Fibroblast of pulmonary artery (primary cell): ENCODE measurements around the gene LPAR5.

ENCODE experiments used
- DNase-seq: peaks from one replicate; pipeline ENCODE4 v3.0.0-alpha.2; 2010; ENCODE audit warnings: low read depth
- H3K4me3 ChIP-seq: replicated peaks from 2 replicates; pipeline ENCODE4 v1.5.1; 2011; ENCODE audit warnings: low read depth, mild to moderate bottlenecking, control low read depth, low read length, moderate library complexity
- CTCF ChIP-seq: IDR thresholded peaks from 2 replicates; pipeline ENCODE4 v1.5.1; 2011; ENCODE audit warnings: mild to moderate bottlenecking, control low read depth, low read length, inconsistent platforms; ENCODE audit errors: missing control alignments

LPAR5 gene

GRCh38 chr12:6635856-6636531 lies at the start of gene LPAR5:
Gene LPAR5, minus strand, starts transcription at chr12:6635959. Its CDS starts 14,711 bp downstream, at chr12:6621248.
- no peak for DNase-seq
- no peak within 1 kb of the TSS for H3K4me3 ChIP-seq
- TF ChIP-seq CTCF = no peak

- peak; percentile 47 for TF ChIP-seq CTCF
- DNase-seq = peak; percentile 40
- no peak overlapping the region for H3K4me3 ChIP-seq
Measured at GRCh38 chr12:6684609-6685008, 48.9 kb upstream of the LPAR5 start.

GRCh38 chr12:6676962-6677361 lies 41.2 kb upstream of the LPAR5 start:
- no peak for TF ChIP-seq CTCF

DNA sequence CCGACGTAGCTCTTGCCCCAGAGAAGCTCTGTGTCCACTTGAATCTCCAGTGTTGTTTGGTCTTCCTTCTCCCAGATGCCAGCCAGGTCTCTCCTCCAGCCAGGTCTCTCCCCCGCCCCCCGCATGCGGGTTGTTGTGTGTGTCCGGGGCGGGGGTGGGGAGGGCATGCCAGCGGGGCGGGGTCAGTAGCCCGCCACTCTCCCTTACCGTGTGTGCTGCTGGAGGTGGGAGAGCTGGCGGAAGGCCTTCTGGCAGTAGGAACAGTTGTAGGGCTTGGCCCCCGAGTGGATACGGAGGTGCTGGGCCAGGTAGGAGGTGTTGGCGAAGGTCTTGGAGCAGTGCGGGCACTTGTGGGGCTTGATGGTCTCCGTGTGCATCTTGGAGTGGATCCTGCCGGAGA lies 36.4 kb upstream of the LPAR5 start:
- H3K4me3 ChIP-seq = no peak overlapping the region
- no peak for TF ChIP-seq CTCF
- DNase-seq = no peak

More at GRCh38 chr12:6676962-6677361, 41.2 kb upstream of the LPAR5 start:
- no peak overlapping the region for H3K4me3 ChIP-seq
- no peak for DNase-seq

DNA sequence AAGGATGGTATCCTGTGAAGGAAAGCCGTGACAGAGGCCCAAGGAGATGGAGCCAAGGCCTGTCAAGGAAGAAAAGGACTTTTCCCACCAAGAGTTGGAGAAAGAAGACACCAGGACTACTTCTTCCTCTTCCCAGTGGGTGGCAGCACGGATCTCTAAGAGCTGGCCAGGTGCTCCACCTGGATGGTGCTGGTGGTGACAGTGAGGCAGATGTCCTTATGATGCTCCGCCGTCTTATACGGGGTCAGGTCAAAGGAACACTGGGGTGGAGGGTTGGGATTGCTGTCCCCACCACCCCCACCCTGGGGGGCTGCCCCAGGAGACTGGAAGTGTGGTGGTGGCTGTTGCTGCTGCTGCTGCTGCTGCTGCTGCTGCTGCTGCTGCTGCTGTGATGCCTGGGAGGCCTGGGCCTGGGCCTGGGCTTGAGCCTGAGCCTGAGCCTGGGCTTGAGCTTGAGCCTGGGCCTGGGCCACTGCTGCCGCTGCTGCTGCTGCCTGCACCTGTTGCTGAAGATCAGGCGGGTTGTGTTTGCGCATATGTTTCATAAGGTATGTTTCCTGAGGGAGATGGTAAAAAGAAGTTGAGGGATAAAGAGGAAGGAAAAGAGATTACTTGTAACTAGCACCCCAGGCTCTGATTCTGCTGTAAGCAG lies 31.9 kb upstream of the LPAR5 start:
- TF ChIP-seq CTCF = peak; percentile 21
- no peak overlapping the region for H3K4me3 ChIP-seq
- DNase-seq = no peak

- no peak overlapping the region for H3K4me3 ChIP-seq
- DNase-seq = no peak
- no peak for TF ChIP-seq CTCF
Measured at GRCh38 chr12:6666211-6666610, 30.5 kb upstream of the LPAR5 start.
